ENCODE data around the gene EOGT.

DNA sequence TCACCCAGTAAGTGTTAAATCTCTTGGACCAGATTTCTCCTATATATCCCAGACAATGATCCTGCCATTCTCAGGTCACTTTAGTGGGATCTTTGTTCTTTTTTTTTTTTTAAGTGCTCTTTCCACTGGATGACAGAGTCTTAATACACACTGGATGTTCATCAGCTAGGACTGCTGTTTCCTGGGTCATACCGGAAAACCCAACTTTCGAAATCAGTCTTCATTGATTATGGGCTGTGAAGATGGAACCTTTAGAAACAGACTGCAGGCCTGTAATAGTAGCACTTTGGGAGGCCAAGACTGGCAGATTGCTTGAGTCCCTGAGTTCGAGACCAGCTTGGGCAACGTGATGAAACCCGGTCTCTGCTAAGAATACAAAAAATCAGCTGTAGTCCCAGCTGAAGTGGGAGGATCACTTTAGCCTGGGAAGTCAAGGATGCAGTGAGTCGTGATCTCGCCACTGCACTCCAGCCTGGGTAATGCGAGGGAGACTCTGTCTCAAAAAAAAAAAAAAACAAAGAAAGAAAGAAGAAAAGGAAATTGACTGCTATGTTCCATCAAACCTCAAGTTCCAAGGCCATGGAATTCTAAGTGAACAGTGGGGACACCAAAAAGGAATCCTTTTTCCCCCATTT, 2.3 kb downstream of the EOGT start:
- TF ChIP-seq, protein P1, sequence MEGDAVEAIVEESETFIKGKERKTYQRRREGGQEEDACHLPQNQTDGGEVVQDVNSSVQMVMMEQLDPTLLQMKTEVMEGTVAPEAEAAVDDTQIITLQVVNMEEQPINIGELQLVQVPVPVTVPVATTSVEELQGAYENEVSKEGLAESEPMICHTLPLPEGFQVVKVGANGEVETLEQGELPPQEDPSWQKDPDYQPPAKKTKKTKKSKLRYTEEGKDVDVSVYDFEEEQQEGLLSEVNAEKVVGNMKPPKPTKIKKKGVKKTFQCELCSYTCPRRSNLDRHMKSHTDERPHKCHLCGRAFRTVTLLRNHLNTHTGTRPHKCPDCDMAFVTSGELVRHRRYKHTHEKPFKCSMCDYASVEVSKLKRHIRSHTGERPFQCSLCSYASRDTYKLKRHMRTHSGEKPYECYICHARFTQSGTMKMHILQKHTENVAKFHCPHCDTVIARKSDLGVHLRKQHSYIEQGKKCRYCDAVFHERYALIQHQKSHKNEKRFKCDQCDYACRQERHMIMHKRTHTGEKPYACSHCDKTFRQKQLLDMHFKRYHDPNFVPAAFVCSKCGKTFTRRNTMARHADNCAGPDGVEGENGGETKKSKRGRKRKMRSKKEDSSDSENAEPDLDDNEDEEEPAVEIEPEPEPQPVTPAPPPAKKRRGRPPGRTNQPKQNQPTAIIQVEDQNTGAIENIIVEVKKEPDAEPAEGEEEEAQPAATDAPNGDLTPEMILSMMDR (conservative IDR thresholded peaks at IDR 0.05; ENCODE audit: low read depth in 2 of 2): no peak
- TF ChIP-seq STAT1 (IDR thresholded peaks at IDR 0.05; ENCODE audit: unreplicated experiment) (no peak), EZH2 (IDR thresholded peaks at IDR 0.05; ENCODE audit: low read depth, unreplicated experiment) (no peak), CREB1 (CRISPR knock-in tag; IDR thresholded peaks at IDR 0.05; ENCODE audit: low read depth) (no peak), POLR2AphosphoS5 (IDR thresholded peaks at IDR 0.05; ENCODE audit: low read depth) (no peak)

All from GM23338 (cell line).